ENCODE data around the gene CMIP.

DNA sequence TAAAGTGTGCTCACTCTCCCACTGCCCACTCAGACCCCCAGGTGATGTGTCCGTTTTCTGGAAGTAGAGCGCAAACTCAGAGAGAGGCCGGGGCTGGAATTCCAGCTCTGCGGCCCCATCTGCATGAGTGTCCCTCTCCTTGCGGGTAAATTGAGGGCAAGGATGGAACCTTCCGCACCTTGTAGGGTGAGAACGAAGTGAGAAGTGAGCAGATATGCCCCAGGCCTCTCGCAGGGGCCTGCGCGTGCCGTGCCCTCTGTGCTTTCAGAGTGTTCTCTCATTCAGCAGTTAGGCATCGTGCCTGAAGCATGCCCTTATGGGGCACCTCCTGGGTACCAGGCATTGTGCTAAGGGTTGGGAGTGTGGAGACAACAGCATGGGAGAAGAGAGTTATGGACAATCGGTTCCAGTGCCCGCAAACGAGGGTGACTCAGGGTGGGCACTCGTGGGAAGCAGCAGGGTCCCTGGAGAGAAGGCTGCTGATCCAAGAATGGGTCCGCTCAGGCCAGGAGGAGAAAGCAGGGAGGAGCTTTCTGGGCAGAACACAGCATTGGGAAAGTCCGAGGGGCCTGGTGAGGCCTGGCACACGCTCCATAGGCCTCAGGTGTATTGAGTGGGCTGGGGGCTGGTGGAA lies 23.8 kb downstream of the CMIP start:
- TF ChIP-seq, protein P1, sequence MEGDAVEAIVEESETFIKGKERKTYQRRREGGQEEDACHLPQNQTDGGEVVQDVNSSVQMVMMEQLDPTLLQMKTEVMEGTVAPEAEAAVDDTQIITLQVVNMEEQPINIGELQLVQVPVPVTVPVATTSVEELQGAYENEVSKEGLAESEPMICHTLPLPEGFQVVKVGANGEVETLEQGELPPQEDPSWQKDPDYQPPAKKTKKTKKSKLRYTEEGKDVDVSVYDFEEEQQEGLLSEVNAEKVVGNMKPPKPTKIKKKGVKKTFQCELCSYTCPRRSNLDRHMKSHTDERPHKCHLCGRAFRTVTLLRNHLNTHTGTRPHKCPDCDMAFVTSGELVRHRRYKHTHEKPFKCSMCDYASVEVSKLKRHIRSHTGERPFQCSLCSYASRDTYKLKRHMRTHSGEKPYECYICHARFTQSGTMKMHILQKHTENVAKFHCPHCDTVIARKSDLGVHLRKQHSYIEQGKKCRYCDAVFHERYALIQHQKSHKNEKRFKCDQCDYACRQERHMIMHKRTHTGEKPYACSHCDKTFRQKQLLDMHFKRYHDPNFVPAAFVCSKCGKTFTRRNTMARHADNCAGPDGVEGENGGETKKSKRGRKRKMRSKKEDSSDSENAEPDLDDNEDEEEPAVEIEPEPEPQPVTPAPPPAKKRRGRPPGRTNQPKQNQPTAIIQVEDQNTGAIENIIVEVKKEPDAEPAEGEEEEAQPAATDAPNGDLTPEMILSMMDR (IDR thresholded peaks at IDR 0.05) = no peak
- no peak for TF ChIP-seq POLR2A (IDR thresholded peaks at IDR 0.05)
- no peak for TF ChIP-seq POLR2AphosphoS5 (IDR thresholded peaks at IDR 0.05)

All from sigmoid colon (tissue), 4 donors.